Rectal smooth muscle tissue (tissue), 1 donor: ENCODE data around the gene MGMT.

ENCODE experiments used
- H3K27ac ChIP-seq: one replicate; pipeline ENCODE4 v1.7.0; 2013; ENCODE audit warnings: low read depth, low read length, inconsistent platforms
- H3K27me3 ChIP-seq: one replicate; pipeline ENCODE4 v1.7.0; 2013; ENCODE audit warnings: low read length; ENCODE audit not compliant: control insufficient read depth, insufficient read depth
- H3K36me3 ChIP-seq: one replicate; pipeline ENCODE4 v1.7.0; 2013; ENCODE audit warnings: low read length; ENCODE audit not compliant: control insufficient read depth, insufficient read depth
- H3K4me1 ChIP-seq: one replicate; pipeline ENCODE4 v1.7.0; 2013; ENCODE audit warnings: low read length; ENCODE audit not compliant: control insufficient read depth, insufficient read depth
- H3K4me3 ChIP-seq: one replicate; pipeline ENCODE4 v1.7.0; 2013; ENCODE audit warnings: low read length
- H3K9ac ChIP-seq: one replicate; pipeline ENCODE4 v1.7.0; 2013; ENCODE audit warnings: low read length

The MGMT gene

DNA sequence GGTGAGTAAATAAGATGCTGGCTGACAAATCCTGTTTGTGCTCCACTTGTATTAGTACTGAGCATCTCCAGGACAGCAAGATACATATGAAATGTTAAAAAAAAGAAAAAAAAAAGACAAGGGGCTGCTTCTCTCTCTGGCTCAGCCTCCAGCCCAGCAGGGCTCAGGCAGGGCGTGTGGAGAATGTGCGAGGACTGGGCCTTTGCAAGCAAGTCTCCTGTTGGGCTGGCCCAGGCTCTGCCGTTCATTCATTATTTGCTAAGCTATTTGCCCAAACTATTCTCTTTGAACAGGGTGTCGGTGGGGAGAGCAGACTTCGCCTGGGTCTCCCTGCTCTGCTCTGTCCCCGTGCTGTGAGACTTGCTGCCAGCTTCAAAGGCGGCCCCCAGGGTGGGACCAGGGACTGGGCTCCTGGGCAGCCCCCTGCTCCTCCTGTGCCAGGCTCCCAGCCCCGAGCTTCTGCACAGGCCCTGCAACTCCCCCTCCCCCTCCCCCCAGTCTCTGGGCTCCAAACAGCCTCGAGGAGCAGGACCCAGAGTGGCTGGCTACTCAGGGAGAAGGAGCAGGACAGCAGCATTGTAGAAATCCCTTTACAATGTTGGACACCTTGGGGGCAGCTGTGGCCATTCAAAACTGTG, 25.6 kb upstream of the MGMT start:
- no peak overlapping the region for H3K27ac ChIP-seq
- no peaks in the 10 kb centered on the region for H3K36me3 ChIP-seq
- H3K27me3 ChIP-seq, result no peaks in the 10 kb centered on the region
- no peak overlapping the region for H3K9ac ChIP-seq
- no peak overlapping the region for H3K4me3 ChIP-seq
- no peaks in the 10 kb centered on the region for H3K4me1 ChIP-seq

GRCh38 chr10:129442866-129443265, 24.2 kb upstream of the MGMT start:
- no peaks in the 10 kb centered on the region for H3K27me3 ChIP-seq
- H3K27ac ChIP-seq, result no peak overlapping the region
- no peak overlapping the region for H3K4me3 ChIP-seq
- H3K4me1 ChIP-seq, result no peaks in the 10 kb centered on the region
- no peak overlapping the region for H3K9ac ChIP-seq
- H3K36me3 ChIP-seq, result no peaks in the 10 kb centered on the region

DNA sequence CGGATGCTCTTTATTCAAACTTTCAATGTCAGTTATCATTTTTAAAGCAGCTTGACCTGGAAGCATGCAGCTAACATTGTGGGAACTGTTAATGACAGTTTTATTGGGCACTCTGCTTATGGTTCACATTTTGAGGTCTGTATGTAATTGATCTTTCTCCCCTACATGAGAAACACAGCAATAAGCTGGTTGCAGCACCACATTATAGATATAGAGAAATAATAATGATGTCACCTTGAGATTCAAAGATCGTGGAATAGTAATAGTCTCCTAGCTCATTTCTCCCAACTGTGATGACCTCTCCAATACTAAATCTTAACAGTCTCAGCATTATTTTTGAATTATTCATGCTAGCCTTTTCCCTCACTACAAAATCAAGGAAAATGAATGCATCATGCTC, 22.7 kb upstream of the MGMT start:
- H3K27me3 ChIP-seq, result no peaks in the 10 kb centered on the region
- H3K4me1 ChIP-seq, result no peaks in the 10 kb centered on the region
- no peaks in the 10 kb centered on the region for H3K36me3 ChIP-seq
- H3K27ac ChIP-seq, result no peak overlapping the region
- H3K9ac ChIP-seq, result no peak overlapping the region
- H3K4me3 ChIP-seq, result no peak overlapping the region

DNA sequence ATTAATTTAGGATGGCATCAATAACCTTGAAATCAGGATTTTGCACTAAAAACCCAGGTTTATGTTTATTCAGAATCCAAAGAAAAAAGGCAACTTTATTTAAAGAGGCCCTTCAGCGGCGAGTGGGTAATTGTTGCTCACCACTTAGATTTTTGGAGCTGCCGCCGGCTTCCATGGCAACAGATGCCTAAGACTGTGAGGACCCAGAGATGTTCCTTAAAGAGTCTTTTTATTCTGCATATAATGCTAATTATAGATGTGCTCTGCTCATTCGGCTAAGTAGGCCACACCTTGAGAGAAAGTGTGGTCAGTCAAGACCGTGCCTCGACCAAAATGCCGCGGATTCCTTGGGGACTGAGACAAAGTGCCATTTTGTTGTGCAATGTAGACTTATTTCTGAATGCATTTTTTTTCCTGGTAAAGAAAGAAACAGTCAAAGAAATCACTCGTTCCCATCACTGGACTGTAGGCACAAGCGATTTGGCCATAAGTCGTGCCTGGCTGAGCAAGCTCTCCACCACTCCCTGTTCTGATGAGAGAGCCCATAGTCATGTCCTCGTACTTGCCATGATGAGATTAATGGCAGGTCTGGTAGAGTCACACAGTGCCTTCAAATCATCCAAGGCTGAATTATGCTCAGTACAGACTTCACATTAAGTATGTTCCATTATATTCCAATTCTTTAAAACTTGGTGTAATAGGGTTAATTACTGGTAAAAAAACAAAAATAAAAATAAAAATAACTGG, 21.4 kb upstream of the MGMT start:
- no peak overlapping the region for H3K9ac ChIP-seq
- H3K36me3 ChIP-seq, result no peaks in the 10 kb centered on the region
- no peak overlapping the region for H3K27ac ChIP-seq
- no peaks in the 10 kb centered on the region for H3K4me1 ChIP-seq
- H3K4me3 ChIP-seq, result no peak overlapping the region
- no peaks in the 10 kb centered on the region for H3K27me3 ChIP-seq

DNA sequence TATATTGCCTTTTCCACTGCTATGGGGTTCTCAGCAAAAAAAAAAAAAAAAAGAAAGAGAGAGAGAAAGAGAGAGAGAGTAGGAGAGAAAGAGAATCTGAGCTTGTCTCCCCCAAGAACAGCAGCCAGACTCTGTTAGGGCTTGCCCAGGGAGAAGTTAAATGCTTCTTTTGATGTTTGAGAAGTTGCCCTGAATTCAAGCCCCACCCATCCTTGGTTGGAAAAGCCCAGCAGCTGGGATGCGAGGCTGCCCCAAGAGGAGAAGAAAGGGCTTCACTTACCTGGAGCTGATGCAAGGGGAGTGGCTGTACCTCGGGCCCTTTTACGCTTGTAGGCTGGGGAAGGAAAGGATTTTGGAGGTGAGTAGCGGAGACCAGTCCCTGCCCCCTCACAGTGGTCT, 20.9 kb upstream of the MGMT start:
- Histone ChIP-seq H3K4me1 (no peaks in the 10 kb centered on the region), H3K9ac (no peak overlapping the region), H3K4me3 (no peak overlapping the region), H3K36me3 (no peaks in the 10 kb centered on the region), H3K27ac (no peak overlapping the region), H3K27me3 (no peaks in the 10 kb centered on the region)

GRCh38 chr10:129447486-129447885, 19.6 kb upstream of the MGMT start:
- Histone ChIP-seq H3K4me1 (no peaks in the 10 kb centered on the region), H3K4me3 (no peak overlapping the region), H3K27me3 (no peaks in the 10 kb centered on the region), H3K36me3 (no peaks in the 10 kb centered on the region), H3K27ac (no peak overlapping the region), H3K9ac (no peak overlapping the region)

- no peaks in the 10 kb centered on the region for H3K27me3 ChIP-seq
- no peaks in the 10 kb centered on the region for H3K36me3 ChIP-seq
- no peak overlapping the region for H3K27ac ChIP-seq
- H3K4me1 ChIP-seq, result no peaks in the 10 kb centered on the region
- H3K4me3 ChIP-seq, result no peak overlapping the region
- no peak overlapping the region for H3K9ac ChIP-seq
These were observed 19.0 kb upstream of the MGMT start for GRCh38 chr10:129448086-129448485.

GRCh38 chr10:129448539-129448938, 18.5 kb upstream of the MGMT start:
- H3K27ac ChIP-seq, result no peak overlapping the region
- no peaks in the 10 kb centered on the region for H3K4me1 ChIP-seq
- H3K27me3 ChIP-seq, result no peaks in the 10 kb centered on the region
- no peaks in the 10 kb centered on the region for H3K36me3 ChIP-seq
- H3K9ac ChIP-seq, result no peak overlapping the region
- no peak overlapping the region for H3K4me3 ChIP-seq

GRCh38 chr10:129449893-129450292, 17.1 kb upstream of the MGMT start:
- Histone ChIP-seq H3K36me3 (no peaks in the 10 kb centered on the region), H3K27me3 (no peaks in the 10 kb centered on the region), H3K9ac (no peak overlapping the region), H3K4me1 (no peaks in the 10 kb centered on the region), H3K4me3 (no peak overlapping the region), H3K27ac (no peak overlapping the region)

DNA sequence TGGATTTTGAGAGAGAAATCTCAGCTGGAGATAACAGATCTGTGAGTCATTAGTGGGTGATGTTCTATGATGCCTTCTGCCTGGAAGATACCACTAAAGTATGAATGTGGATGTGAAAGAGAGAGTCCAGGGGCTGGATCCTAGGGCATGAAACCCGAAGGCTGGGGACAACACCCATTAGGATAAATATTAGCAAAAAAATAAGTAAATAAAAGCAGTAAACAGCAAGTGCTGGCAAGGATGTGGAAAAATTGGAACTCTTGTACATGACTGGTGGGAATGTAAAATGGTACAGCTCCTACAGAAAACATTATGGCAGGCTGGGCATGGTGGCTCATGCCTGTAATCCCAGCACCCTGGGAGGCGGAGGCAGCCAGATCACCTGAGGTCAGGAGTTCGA, 16.6 kb upstream of the MGMT start:
- Histone ChIP-seq H3K4me3 (no peak overlapping the region), H3K27ac (no peak overlapping the region), H3K4me1 (no peaks in the 10 kb centered on the region), H3K36me3 (no peaks in the 10 kb centered on the region), H3K27me3 (no peaks in the 10 kb centered on the region), H3K9ac (no peak overlapping the region)

GRCh38 chr10:129455625-129456024, 11.4 kb upstream of the MGMT start:
- Histone ChIP-seq H3K27me3 (no peaks in the 10 kb centered on the region), H3K4me1 (no peaks in the 10 kb centered on the region), H3K36me3 (no peaks in the 10 kb centered on the region), H3K4me3 (no peak overlapping the region), H3K9ac (no peak overlapping the region), H3K27ac (no peak overlapping the region)

DNA sequence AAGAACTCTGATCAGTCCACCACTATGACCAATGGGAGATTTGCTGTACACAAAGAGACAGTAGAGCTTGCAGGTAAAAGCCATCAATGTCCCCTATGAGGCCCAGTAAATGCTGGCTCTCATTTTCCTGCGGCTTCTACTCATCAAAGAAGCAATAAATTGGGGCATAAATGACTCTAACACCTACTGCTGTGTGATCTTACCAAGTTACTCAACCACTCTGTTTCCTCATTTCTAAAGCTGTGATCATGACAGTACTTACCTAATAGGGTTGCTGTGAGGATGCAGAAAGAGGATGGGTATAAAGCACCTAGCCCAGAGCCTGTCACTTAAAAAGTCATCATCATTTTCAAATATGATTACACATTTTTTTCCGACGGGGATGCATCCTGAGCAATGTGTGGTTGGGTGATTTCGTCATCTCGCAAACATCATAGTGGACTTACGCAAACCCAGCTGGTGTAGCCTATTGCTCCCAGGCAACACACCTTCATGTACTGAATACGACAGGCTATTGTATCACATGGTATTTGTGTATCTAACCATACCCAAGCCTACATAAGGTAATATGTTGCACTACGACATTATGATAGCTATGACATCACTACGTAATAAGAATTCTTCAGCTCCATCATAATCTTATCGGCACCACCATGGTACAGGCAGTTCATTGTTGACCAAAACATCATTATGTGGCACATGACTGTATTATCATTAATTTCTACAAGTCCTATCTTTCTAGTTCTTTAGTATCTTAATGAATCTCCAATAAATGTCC, 7.1 kb upstream of the MGMT start:
- Histone ChIP-seq H3K4me1 (no peaks in the 10 kb centered on the region), H3K4me3 (no peak overlapping the region), H3K36me3 (no peaks in the 10 kb centered on the region), H3K27ac (no peak overlapping the region), H3K9ac (no peak overlapping the region), H3K27me3 (no peaks in the 10 kb centered on the region)
